SKM-1 (cell line): ENCODE data around the gene CDH4.

Source experiments
- DNase-seq: peaks from one replicate; lab custom pipeline; 2025; ENCODE audit not compliant: unreplicated experiment; lab: John Stamatoyannopoulos, UW

Gene CDH4

DNA sequence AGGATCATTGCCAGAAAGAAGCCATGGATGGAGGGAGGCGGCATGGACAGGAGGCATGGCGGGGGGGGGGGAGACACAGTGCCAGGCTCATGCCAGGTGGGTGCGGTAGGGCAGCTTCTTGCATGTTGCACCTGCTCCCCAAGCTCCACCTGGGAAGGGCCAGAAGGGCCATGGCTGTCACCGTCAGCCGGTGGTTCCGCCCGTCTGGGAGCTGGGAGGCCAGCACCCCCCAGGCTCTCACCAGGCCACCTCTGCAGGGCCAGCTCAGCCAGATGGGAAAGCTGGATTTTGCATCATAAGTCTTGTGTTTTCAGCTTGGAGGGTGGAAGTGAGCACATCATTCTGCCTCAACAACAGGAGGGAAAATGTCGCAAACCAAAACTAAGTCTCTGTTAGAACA, 409.0 kb downstream of the CDH4 start:
- DNase-seq, result no peak

DNA sequence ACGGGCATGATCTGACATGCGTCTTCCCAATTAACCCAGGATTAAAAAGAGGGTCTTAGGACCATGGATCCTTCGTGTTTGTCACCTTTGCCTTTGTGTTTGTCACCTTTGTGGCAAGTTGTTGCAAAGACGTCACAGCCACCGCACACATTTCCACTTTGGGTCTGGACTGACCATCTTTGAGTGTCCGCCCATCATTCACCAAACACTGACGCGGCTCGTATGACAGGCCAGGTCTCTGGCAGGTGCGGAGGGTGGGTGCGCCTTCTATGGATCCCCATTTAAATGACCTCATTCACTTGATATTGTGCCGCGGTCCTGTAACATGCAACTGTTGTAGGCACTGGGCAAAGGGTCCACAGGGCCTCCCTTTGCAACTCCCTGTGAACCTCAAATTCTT, 409.5 kb downstream of the CDH4 start:
- DNase-seq, result no peak

GRCh38 chr20:61662226-61662967, 410.3 kb downstream of the CDH4 start:
- DNase-seq, result no peak

DNA sequence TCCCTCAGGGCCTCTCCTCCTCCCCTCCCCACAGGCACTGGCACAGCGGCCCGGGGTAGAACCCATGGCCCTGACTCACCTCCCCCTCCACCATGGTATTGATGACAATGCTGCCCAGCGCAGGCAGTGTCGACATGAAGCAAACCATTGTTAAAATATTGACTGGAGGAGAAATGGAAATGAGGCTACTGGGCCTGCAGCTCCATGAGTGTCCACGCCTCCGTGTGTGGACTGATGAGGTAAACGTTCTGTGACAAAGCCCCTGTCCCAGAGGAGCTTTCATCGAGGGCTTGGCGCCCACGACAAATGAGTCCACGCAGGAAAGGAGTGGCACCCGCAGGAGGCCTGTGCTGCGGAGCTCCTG, 410.9 kb downstream of the CDH4 start:
- DNase-seq, result no peak

DNA sequence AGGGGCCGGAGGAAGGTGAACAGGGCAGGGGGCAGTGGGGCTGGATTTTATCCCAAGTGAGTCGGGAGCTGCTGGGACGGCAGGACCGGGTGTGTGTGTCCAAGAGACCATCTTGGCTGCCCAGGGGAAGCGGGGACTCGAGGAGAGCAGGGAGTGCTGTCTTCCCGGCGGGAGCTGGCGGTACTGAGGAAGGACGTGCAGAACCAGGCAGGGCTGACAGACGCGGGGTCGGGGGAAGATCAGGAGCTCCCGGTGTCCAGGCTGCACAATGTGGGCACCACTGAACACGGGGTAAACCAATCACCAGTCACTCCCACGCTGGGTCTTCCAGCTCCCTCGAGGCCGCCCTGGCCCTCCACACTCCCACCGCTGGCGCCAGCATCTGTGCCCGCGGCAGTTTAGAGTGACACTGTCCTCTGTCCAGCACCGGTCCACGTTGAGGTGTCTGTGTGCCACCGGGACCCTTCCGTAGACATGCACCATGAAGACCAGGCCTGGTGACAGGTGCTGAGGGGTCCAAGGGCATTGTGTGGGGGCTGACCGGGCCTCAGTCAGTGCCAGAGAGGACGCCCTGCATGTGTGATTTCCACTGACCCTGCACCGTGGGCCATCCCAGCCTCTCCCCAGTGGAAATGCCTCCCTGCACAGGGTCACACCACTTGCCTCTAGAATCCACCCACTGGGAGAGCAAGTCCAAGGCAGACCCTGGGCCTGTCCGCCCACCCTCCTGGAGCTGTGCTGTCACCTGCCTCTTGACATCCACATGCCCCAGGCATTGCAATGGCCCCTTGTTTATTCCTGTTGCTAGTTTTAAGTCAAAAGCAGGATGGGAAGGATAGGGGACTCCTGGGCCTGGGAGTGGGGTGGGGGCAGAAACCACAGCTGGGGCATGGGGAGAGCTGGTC, 411.7 kb downstream of the CDH4 start:
- DNase-seq, result no peak

- DNase-seq, result no peak
These were observed 412.7 kb downstream of the CDH4 start for GRCh38 chr20:61664556-61665320.

DNA sequence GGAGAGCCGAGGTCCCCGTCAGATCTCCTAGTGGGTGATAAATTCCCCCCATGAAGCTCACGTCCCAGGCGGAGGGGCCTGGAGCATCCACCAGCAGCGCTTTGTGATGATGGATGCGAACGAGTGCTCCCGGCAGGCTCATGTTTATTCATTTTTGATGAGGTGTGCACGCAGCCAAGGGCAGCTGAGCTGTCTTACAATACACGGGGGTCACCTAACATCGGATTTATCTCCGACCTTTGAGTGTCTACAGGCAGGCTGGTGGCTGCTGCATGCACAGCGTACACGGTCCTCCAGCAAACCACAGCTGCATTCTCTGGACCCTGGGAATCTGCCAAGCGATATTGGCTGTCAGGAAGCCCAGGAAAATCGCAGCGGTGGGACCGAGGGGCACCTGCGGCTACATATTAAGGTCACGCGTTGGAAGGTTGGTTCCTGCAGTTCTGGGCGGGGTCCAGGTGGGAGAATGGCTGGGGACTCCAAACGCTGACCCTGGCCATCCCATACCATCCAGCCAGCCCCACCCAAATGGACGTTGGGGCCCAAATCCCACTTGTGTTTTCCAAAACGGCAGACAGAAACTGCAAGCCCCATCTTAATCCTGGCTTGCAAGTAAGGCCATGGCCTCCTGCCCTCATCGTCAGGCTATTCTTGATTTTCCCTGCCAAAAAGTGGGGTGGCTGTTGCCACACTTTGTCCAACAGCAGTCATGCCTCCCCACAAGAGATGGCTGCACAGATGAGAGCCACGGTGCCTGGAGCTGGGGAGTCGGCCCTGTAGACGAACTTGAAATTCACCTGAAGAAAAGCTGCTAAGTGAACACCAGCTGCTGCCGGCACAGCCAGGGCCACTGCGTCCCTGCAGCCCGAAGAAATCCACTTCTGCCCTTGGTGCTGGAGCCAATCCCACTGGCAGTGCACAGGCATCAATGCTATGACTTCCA, 413.7 kb downstream of the CDH4 start:
- no peak for DNase-seq

- DNase-seq, result no peak
These were observed 414.4 kb downstream of the CDH4 start for GRCh38 chr20:61666471-61666832.

GRCh38 chr20:61667056-61667792, 415.2 kb downstream of the CDH4 start:
- no peak for DNase-seq

- no peak for DNase-seq
These were observed 416.1 kb downstream of the CDH4 start for GRCh38 chr20:61668065-61668650.

- DNase-seq, result no peak
These were observed 416.9 kb downstream of the CDH4 start for GRCh38 chr20:61668771-61669503.

DNA sequence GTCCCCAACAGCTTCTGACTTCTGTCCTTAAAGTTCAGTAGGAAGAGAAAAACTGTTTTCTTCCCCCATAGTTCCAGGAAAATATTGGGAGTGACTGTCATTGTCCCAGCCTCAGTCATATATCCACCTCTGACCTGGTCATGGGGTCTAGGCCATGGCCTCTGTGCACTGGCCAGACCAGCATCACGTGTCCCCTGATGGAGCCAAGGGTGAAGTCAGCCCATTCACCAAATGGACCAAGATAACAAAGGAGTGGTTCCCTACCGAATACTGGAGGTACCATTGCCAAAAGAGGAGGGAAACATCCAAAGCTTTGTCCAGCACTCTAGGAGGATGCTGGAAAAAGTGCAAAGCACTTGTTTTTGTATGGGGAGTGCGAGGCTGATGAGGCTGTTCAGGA, 418.2 kb downstream of the CDH4 start:
- no peak for DNase-seq

GRCh38 chr20:61671559-61671958, 419.5 kb downstream of the CDH4 start:
- no peak for DNase-seq

DNA sequence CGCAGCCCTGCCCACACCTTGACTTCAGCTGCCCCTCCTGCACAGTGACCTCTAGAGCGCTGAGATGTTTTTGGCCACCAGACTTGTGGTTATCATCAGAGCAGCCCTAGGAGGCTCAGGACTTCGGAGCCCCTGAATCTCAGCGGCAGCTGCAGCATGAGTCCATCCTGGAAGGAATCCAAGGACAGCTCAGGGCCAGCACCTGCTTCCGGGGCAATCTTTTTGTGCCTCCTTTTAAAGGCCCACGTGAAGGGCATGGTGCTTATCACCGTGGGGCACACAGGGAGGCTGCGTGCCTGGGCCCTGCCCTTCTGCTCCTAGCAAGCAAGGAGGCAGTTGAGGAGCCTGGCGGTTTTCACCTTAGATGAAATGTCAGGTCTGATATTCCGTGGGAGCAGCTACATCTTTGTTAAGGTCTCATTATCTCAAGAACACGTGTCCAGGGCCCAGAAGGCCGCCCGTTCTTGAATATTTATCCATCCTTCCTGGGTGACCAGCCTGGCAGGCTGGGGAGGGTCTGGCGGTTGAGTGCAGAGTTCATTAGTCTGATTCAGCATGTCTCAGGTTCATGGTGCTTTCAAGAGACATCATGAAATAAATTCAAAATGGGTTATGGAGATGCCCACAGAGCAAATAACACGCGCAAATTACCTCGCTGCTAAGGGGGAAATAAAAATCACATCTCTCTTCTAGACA, 421.2 kb downstream of the CDH4 start:
- DNase-seq, result no peak

DNA sequence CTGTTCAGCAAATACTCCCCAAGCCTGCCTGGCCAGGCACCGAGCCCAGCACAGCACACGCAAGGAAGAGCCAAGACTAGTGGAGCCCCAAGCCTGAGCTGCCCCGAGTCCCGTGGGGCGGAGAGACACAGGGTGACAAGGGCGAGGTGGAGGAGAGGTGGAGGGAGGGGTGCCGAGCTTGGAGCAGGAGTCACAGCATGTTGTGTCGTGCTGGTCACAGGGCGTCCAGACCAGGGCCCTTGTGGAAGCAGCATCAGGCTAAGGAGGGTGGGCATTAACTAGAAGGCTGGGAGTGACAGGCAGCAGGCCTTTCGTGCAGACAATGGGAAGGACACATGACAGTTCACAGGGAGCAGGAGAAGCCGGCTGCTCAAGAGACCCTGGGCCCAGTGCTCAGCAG, 422.1 kb downstream of the CDH4 start:
- DNase-seq, result no peak

GRCh38 chr20:61674688-61675087, 422.6 kb downstream of the CDH4 start:
- DNase-seq, result no peak

- no peak for DNase-seq
These were observed 425.9 kb downstream of the CDH4 start for GRCh38 chr20:61677928-61678327.

DNA sequence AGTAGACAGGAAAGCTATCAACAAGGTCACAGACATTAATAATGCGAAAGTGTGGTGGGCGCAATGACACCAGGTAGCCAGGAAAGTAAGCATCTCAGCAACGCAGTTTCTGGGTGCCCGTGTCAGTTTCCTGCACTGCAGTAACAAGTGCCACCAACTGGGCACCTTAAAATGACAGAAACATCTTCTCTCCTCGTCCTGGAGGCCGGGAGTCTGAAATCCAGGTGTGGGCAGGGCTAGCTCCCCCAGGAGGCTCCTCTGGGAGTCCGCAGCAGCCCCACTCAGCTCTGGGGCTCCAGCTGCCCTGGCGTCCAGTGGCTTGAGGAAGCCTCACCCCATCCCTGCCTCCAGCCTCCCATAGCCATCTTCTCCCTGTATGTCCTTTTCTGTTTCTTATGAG, 426.4 kb downstream of the CDH4 start:
- DNase-seq, result no peak
